A549 (cell line): Measurements from ENCODE around the gene FOXO1. TPM values are rescaled to one million over a fixed set of nuclear protein-coding genes. Genes with fewer than 3 reads are reported as not detected.
"Not testable (repeated sequence)": the region's sequence is repeated elsewhere in the genome, so short reads cannot be mapped to it uniquely, and the experiment has no call there.

Experiments used
- ATAC-seq, 2 experiments: fragments of 200-7000 bp in 1 of 2; fragments of >200 bp in 1 of 2; cut with Nextera tagmentation in 1 of 2; cut with Tn5 transposase in 1 of 2; 3 replicates each; pipeline versions ENCODE4 v1.8.0 to v1.9.1; 2018 to 2020; ENCODE audit warnings: mild to moderate bottlenecking in 1 of 2, moderate library complexity in 1 of 2
- CTCF ChIA-PET: fragments of 300-600 bp; sonication (Branson Sonifier 250); formaldehyde crosslinking; extraction: SDS; loops from one replicate; lab custom pipeline; 2021; ENCODE audit warnings: antibody characterized with exemption, inconsistent platforms; lab: Yijun Ruan, JAX
- POLR2A ChIA-PET: fragments of 350-600 bp; formaldehyde crosslinking; extraction: SDS; loops from one replicate; lab custom pipeline; 2021; ENCODE audit warnings: antibody characterized with exemption, inconsistent platforms; lab: Yijun Ruan, JAX
- DNase-seq, 2 experiments: peaks; one replicate each; pipeline versions ENCODE4 v3.0.0 to v3.0.0-alpha.2; 2011 to 2016; ENCODE audit warnings: low read depth in 1 of 2, low spot score in 1 of 2
- FAIRE-seq: peaks from 2 replicates; lab custom pipeline; 2011; peaks lifted over from hg19 to GRCh38; lab: Jason Lieb, UNC
- H3K27ac ChIP-seq, 2 experiments: fragments of >200 bp; sonication (Bioruptor Twin); formaldehyde crosslinking; 3 replicates each; pipeline ENCODE4 v1.5.1; 2016 to 2017
- H3K4me1 ChIP-seq: fragments of >200 bp; sonication (Bioruptor Twin); formaldehyde crosslinking; 3 replicates; pipeline ENCODE4 v1.6.1; 2016
- H3K4me2 ChIP-seq: fragments of >200 bp; sonication (Bioruptor Twin); formaldehyde crosslinking; 3 replicates; pipeline ENCODE4 v1.6.1; 2016
- H3K4me3 ChIP-seq: fragments of >200 bp; sonication (Bioruptor Twin); formaldehyde crosslinking; 3 replicates; pipeline ENCODE4 v1.5.1; 2016
- H3K9me3 ChIP-seq: fragments of >200 bp; sonication (Bioruptor Twin); formaldehyde crosslinking; 3 replicates; pipeline ENCODE4 v1.6.1; 2016
- CBX2 ChIP-seq: fragments of 200-600 bp; sonication (generic); IDR thresholded peaks from 2 replicates; pipeline ENCODE4 v1.6.1; 2016; ENCODE audit warnings: low read depth, mild to moderate bottlenecking, borderline replicate concordance
- CBX8 ChIP-seq: fragments of 200-600 bp; sonication (generic); IDR thresholded peaks from 2 replicates; pipeline ENCODE4 v1.6.1; 2016
- CEBPB ChIP-seq, 2 experiments: fragments of >200 bp in 1 of 2; sonication (Bioruptor Twin) in 1 of 2; formaldehyde crosslinking in 1 of 2; IDR thresholded peaks; 2 replicates each; pipeline ENCODE4 v1.6.1; 2012 to 2016
- CHD4 ChIP-seq: fragments of 200-600 bp; sonication (generic); IDR thresholded peaks from 2 replicates; pipeline ENCODE4 v1.6.1; 2016; ENCODE audit warnings: antibody characterized with exemption, mild to moderate bottlenecking, borderline replicate concordance
- ESRRA ChIP-seq: fragments of 150-350 bp; IDR thresholded peaks from 2 replicates; pipeline ENCODE4 v1.6.1; 2014; ENCODE audit warnings: mild to moderate bottlenecking, low read length, borderline replicate concordance
- FOSL2 ChIP-seq, 2 experiments: fragments of 450-650 bp in 1 of 2; fragments of >200 bp in 1 of 2; sonication (Bioruptor Twin) in 1 of 2; formaldehyde crosslinking; IDR thresholded peaks; 2 replicates each; pipeline versions ENCODE4 v1.5.0 to v1.6.1; 2016 to 2020; ENCODE audit warnings: mild to moderate bottlenecking in 1 of 2, moderate library complexity in 1 of 2
- FOXS1 ChIP-seq: fragments of 250-450 bp; sonication (Bioruptor Pico); IDR thresholded peaks from 2 replicates; pipeline ENCODE4 v1.5.0; 2020; ENCODE audit warnings: mild to moderate bottlenecking, moderate library complexity
- HOXB13 ChIP-seq: fragments of 250-450 bp; sonication (Bioruptor Pico); IDR thresholded peaks from 2 replicates; pipeline ENCODE4 v1.5.0; 2020; ENCODE audit warnings: low read depth, mild to moderate bottlenecking, moderate library complexity
- HOXB5 ChIP-seq: fragments of 250-450 bp; sonication (Bioruptor Pico); IDR thresholded peaks from 2 replicates; pipeline ENCODE4 v1.5.0; 2020; ENCODE audit warnings: mild to moderate bottlenecking, moderate library complexity
- JUN ChIP-seq, 2 experiments: fragments of >200 bp; sonication (Bioruptor Twin); formaldehyde crosslinking; IDR thresholded peaks; 2 replicates in 1 of 2; 3 replicates in 1 of 2; pipeline ENCODE4 v1.6.1; 2016 to 2017
- KDM1A ChIP-seq: fragments of 200-600 bp; sonication (generic); IDR thresholded peaks from 2 replicates; pipeline ENCODE4 v1.6.1; 2016; ENCODE audit warnings: low read depth, mild to moderate bottlenecking
- KDM5A ChIP-seq: fragments of 200-600 bp; sonication (generic); IDR thresholded peaks from 2 replicates; pipeline ENCODE4 v1.6.1; 2016; ENCODE audit warnings: antibody characterized with exemption, mild to moderate bottlenecking
- MAZ ChIP-seq: fragments of 150-350 bp; IDR thresholded peaks from 2 replicates; pipeline ENCODE4 v1.6.1; 2014; ENCODE audit warnings: antibody characterized with exemption, low read depth, low read length, borderline replicate concordance
- MYC ChIP-seq: IDR thresholded peaks from 2 replicates; pipeline ENCODE4 v1.6.1; 2012; ENCODE audit warnings: mild to moderate bottlenecking, inconsistent platforms, low read length, improper control_type of control experiment, borderline replicate concordance
- NPAS2 ChIP-seq: fragments of 250-450 bp; sonication (Bioruptor Pico); IDR thresholded peaks from 2 replicates; pipeline ENCODE4 v1.8.0; 2022; ENCODE audit warnings: mild to moderate bottlenecking, moderate library complexity, borderline replicate concordance
- PHF8 ChIP-seq: fragments of 200-600 bp; sonication (generic); IDR thresholded peaks from 2 replicates; pipeline ENCODE4 v1.6.1; 2016; ENCODE audit warnings: low read depth, mild to moderate bottlenecking, antibody characterized with exemption, moderate library complexity, borderline replicate concordance
- POLR2A ChIP-seq: IDR thresholded peaks from 2 replicates; pipeline ENCODE4 v1.6.1; 2012; ENCODE audit warnings: mild to moderate bottlenecking, low read length
- RAD21 ChIP-seq, 2 experiments: fragments of >200 bp in 1 of 2; sonication (Bioruptor Twin) in 1 of 2; formaldehyde crosslinking in 1 of 2; IDR thresholded peaks in 1 of 2; conservative IDR thresholded peaks in 1 of 2; 2 replicates in 1 of 2; 3 replicates in 1 of 2; pipeline ENCODE4 v1.6.1; 2012 to 2018; ENCODE audit warnings: inconsistent platforms in 1 of 2
- RFX5 ChIP-seq: fragments of 450-650 bp; IDR thresholded peaks from 2 replicates; pipeline ENCODE4 v1.7.1; 2014; ENCODE audit warnings: antibody characterized with exemption, mild to moderate bottlenecking, moderate library complexity
- SREBF2 ChIP-seq: fragments of 450-650 bp; IDR thresholded peaks from 2 replicates; pipeline ENCODE4 v1.6.1; 2014; ENCODE audit warnings: mild to moderate bottlenecking, moderate library complexity
- TFCP2L1 ChIP-seq: fragments of 250-450 bp; sonication (Bioruptor Pico); IDR thresholded peaks from 2 replicates; pipeline ENCODE4 v1.5.0; 2021; ENCODE audit warnings: mild to moderate bottlenecking
- WGBS: methylation state at CpG from one replicate; pipeline ENCODE4 v1.1.6; 2017; ENCODE audit errors: missing lambda C conversion rate; 5-methylcytosine and 5-hydroxymethylcytosine counted together
- polyA plus RNA-seq, 4 experiments: library from polyadenylated mRNA; depleted of rRNA in 3 of 4; stranded (reverse); fragments of >200 nt; fragmentation: RNase III in 1 of 4; extraction: RNeasy Plus Mini Kit Qiagen cat#74134 plus additional on column Dnase treatment in 1 of 4; gene quantifications; 2 replicates in 3 of 4; 3 replicates in 1 of 4; pipeline ENCODE4 v1.2.3, GENCODE V29; 2011 to 2017
- TF ChIP-seq, protein P1 (sequence below): fragments of 450-650 bp; IDR thresholded peaks from 2 replicates; pipeline ENCODE4 v1.6.1; 2014; ENCODE audit warnings: antibody characterized with exemption
- TF ChIP-seq, protein P2 (sequence below): IDR thresholded peaks from 2 replicates; pipeline ENCODE4 v1.6.1; 2012; ENCODE audit warnings: low read depth, borderline replicate concordance
- TF ChIP-seq, protein P3 (sequence below): fragments of 200-600 bp; sonication (generic); IDR thresholded peaks from 2 replicates; pipeline ENCODE4 v1.6.1; 2016; ENCODE audit warnings: antibody characterized with exemption, mild to moderate bottlenecking, moderate library complexity
- TF ChIP-seq, protein P4 (sequence below): fragments of >200 bp; sonication (Bioruptor Twin); formaldehyde crosslinking; IDR thresholded peaks from 2 replicates; pipeline ENCODE4 v1.6.1; 2016
- TF ChIP-seq, protein P5 (sequence below): fragments of 250-450 bp; sonication (Bioruptor Pico); IDR thresholded peaks from 2 replicates; pipeline ENCODE4 v1.5.0; 2020; ENCODE audit warnings: low read depth, mild to moderate bottlenecking, moderate library complexity

FOXO1 gene
- polyA plus RNA-seq, 2 of the 4 experiments (the other 2 are of a cell fraction), result 2.2 to 3.6 TPM

DNA sequence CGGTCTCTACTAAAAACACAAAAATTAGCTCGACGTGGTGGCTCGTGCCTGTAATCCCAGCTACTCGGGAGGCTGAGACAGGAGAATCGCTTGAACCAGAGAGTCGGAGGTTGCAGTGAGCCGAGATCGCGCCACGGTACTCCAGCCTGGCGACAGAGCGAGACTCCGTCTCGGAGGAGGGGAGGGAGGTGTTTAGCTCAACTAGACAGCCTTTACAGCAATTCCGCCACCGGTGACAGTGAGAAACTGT lies 2.4 kb downstream of the FOXO1 start:
- Histone ChIP-seq H3K4me3 (peak overlapping the region; percentile 95), H3K27ac (peak overlapping the region; percentile 91 to 95), H3K4me2 (peak overlapping the region; percentile 89), H3K4me1 (peaks cover 27% of the 10 kb centered on the region)
- FAIRE-seq, H3K9me3 ChIP-seq: not testable (repeated sequence)
- ChIA-PET CTCF (interaction anchor here (0.8 kb wide), 1 partner anchor 8 kb away, joined by 3 read pairs; no protein-coding TSS in a partner anchor), POLR2A (interaction anchor here (0.6 to 1.1 kb wide), 2 partner anchors 9 to 555 kb away, joined by 3 to 4 read pairs; no protein-coding TSS in a partner anchor)
- peak; percentile 11 to 34; a peak in 3 of 6 replicates for ATAC-seq
- 27% methylated on average over 12 of the region's 17 CpGs for WGBS
- DNase-seq, result peak in 1 of 2 experiments; percentile 46

DNA sequence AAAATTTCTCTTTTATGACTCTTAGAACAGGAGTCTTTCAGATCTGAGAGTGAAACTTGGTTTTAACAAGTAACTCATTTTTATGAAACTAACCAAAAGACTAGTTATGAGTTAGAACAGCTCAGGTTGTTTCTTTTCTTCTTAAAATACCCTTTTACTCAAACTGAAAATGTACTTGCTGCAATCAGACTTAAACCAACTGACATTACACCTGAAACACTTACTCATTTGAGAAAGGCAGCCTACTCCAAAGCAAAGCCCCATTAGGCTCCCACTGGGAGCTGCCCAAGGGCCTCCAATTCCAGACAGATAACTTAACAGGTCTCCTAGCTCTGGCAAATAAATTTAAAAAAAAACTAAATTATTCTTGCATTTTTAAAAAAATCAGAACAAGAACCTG lies 3.6 kb downstream of the FOXO1 start:
- Histone ChIP-seq H3K4me2 (peak overlapping the region; percentile 35; the same call in 1 of the 3 replicates), H3K27ac (no peak overlapping the region; a peak in 1 of 6 replicates), H3K4me3 (no peak overlapping the region), H3K4me1 (peaks cover 23% of the 10 kb centered on the region), H3K9me3 (no peaks in the 10 kb centered on the region)
- TF ChIP-seq, protein P1, sequence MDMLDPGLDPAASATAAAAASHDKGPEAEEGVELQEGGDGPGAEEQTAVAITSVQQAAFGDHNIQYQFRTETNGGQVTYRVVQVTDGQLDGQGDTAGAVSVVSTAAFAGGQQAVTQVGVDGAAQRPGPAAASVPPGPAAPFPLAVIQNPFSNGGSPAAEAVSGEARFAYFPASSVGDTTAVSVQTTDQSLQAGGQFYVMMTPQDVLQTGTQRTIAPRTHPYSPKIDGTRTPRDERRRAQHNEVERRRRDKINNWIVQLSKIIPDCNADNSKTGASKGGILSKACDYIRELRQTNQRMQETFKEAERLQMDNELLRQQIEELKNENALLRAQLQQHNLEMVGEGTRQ, result no peak
- TF ChIP-seq RFX5 (no peak), FOXS1 (CRISPR knock-in tag) (no peak), KDM5A (no peak), NPAS2 (CRISPR knock-in tag) (no peak), TFCP2L1 (no peak), RAD21 (conservative IDR thresholded peaks at IDR 0.05 in 1 of 2, IDR thresholded peaks at IDR 0.05 in 1 of 2) (no peak), POLR2A (no peak), CEBPB (IDR thresholded peaks at IDR 0.05) (no peak), MYC (no peak), HOXB13 (CRISPR knock-in tag) (no peak), HOXB5 (no peak), MAZ (no peak)
- TF ChIP-seq, protein P2, sequence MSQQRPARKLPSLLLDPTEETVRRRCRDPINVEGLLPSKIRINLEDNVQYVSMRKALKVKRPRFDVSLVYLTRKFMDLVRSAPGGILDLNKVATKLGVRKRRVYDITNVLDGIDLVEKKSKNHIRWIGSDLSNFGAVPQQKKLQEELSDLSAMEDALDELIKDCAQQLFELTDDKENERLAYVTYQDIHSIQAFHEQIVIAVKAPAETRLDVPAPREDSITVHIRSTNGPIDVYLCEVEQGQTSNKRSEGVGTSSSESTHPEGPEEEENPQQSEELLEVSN, result no peak
- TF ChIP-seq, protein P3, sequence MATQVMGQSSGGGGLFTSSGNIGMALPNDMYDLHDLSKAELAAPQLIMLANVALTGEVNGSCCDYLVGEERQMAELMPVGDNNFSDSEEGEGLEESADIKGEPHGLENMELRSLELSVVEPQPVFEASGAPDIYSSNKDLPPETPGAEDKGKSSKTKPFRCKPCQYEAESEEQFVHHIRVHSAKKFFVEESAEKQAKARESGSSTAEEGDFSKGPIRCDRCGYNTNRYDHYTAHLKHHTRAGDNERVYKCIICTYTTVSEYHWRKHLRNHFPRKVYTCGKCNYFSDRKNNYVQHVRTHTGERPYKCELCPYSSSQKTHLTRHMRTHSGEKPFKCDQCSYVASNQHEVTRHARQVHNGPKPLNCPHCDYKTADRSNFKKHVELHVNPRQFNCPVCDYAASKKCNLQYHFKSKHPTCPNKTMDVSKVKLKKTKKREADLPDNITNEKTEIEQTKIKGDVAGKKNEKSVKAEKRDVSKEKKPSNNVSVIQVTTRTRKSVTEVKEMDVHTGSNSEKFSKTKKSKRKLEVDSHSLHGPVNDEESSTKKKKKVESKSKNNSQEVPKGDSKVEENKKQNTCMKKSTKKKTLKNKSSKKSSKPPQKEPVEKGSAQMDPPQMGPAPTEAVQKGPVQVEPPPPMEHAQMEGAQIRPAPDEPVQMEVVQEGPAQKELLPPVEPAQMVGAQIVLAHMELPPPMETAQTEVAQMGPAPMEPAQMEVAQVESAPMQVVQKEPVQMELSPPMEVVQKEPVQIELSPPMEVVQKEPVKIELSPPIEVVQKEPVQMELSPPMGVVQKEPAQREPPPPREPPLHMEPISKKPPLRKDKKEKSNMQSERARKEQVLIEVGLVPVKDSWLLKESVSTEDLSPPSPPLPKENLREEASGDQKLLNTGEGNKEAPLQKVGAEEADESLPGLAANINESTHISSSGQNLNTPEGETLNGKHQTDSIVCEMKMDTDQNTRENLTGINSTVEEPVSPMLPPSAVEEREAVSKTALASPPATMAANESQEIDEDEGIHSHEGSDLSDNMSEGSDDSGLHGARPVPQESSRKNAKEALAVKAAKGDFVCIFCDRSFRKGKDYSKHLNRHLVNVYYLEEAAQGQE, result no peak
- DNase-seq (no peak), ATAC-seq (no peak), FAIRE-seq (no peak)
- POLR2A ChIA-PET, result no interaction called here
- CTCF ChIA-PET, result interaction anchor here (1.6 kb wide), 1 partner anchor 10 kb away, joined by 3 read pairs; no protein-coding TSS in a partner anchor

DNA sequence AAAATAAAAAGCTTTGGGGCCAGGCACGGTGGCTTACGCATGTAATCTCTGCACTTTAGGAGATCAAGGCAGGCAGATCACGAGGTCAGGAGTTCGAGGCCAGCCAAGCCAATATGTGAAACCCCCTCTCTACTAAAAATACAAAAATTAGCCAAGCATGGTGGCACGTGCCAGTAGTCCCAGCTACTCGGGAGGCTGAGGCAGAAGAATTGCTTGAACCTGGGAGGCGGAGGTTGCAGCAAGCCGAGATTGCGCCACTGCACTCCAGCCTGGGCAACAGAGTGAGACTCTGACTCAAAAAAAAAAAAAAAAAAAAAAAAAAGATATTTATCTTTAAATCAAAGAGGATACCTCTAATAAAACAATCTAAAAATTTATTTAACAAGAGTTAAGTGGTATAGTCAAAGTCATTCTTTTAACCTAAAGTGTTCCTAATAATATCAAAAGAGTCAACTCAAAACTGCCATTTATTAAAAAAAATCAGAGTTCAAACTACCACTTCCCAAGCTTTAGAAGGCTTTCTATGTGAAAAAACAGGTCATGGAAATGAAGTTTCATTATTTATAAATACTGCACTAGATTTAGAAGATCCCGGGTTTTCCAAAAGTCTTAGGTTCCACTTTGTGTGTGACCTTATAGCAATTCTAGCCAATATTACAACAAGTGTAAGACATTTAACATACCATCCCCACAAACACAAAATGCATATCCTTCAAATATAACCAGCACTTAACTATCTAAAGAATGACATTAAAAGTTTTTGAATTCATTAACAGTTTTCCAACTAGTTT lies 4.4 kb downstream of the FOXO1 start:
- H3K27ac ChIP-seq, result no peak overlapping the region

More for the DNA sequence above, 4.4 kb downstream of the FOXO1 start:
- ATAC-seq, result no peak
- no peaks in the 10 kb centered on the region for H3K9me3 ChIP-seq
- ChIA-PET POLR2A (no interaction called here), CTCF (interaction anchor here (1.6 kb wide), 1 partner anchor 10 kb away, joined by 3 read pairs; no protein-coding TSS in a partner anchor)
- peak overlapping the region; percentile 35; the same call in 1 of the 3 replicates for H3K4me2 ChIP-seq
- TF ChIP-seq FOSL2 (IDR thresholded peaks at IDR 0.05) (no peak), FOSL2 (CRISPR knock-in tag; IDR thresholded peaks at IDR 0.05) (no peak), PHF8 (no peak), JUN (IDR thresholded peaks at IDR 0.05) (no peak), RAD21 (conservative IDR thresholded peaks at IDR 0.05 in 1 of 2, IDR thresholded peaks at IDR 0.05 in 1 of 2) (no peak), CBX2 (no peak), CBX8 (no peak), SREBF2 (no peak), ESRRA (no peak), KDM1A (no peak), MYC (no peak), CHD4 (no peak)
- TF ChIP-seq, protein P1, result no peak
- TF ChIP-seq, protein P4, sequence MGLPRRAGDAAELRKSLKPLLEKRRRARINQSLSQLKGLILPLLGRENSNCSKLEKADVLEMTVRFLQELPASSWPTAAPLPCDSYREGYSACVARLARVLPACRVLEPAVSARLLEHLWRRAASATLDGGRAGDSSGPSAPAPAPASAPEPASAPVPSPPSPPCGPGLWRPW, result no peak
- TF ChIP-seq, protein P5, sequence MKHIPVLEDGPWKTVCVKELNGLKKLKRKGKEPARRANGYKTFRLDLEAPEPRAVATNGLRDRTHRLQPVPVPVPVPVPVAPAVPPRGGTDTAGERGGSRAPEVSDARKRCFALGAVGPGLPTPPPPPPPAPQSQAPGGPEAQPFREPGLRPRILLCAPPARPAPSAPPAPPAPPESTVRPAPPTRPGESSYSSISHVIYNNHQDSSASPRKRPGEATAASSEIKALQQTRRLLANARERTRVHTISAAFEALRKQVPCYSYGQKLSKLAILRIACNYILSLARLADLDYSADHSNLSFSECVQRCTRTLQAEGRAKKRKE (CRISPR knock-in tag), result no peak
- TF ChIP-seq, all 56 proteins: peak for 0
- Histone ChIP-seq H3K4me1 (peaks cover 21% of the 10 kb centered on the region), H3K4me3 (no peak overlapping the region)
- 85% methylated on average over 10 of the region's 10 CpGs for WGBS
- FAIRE-seq, result no peak
- no peak for DNase-seq
